ENCODE data around the gene ZNF148.
"Not testable (repeated sequence)": the region's sequence is repeated elsewhere in the genome, so short reads cannot be mapped to it uniquely, and the experiment has no call there.

Gene ZNF148

DNA sequence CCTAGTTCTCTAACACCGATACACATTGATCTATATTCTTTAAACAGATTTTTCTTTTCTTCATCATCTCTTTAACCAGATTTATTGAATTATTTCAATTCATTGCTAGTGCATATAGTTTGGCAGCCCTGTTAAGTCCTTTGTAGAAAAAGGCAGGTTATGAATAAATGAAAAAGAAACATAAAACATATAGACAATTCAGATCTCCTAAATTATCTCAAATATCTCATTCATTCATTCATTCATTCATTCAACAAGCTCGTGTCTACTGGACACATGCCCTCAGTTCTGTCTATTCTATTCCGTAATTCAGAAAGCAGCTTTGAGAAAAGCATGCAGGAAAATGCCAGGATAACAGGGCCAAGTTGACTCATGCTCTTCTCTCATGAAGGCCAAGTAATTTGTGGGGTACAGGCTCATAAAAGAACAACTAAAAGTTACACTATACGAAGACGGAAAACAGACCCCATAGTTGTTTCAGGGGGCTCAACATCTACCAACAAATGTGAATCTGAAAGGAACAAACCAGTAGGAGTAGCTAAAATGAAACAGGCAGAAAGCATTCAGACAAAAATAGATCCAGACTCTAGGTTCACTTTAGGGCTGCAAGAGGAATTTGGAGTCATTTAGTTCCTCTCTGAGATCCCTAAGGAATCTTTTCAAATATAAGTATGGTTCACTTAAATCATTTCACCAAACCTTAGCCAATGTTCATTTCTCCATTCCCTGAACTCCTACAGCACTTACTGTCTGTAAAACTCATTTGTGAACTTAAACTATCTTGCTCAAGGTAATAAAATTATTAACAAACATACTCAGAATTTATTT is 7.5 kb downstream of the ZNF148 start:
- no peak for DNase-seq

DNA sequence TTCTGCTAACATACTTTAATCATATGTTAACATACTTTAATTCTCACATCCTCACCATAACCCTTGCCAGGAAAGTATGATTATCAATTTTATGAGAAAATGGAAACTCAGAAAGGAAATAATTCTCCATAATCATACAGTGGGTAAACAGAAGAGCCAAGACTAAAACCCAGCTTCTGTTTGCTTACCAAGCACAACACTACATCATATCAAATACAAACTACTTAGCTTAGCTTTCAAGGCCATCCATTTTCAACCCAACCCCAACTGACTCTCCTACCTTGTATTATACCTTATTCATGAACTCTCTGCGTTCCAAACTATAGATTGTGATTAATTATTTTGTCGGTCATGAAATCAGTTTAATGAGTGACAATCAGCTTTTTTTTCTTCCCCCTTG is 9.0 kb downstream of the ZNF148 start:
- DNase-seq: no peak

DNA sequence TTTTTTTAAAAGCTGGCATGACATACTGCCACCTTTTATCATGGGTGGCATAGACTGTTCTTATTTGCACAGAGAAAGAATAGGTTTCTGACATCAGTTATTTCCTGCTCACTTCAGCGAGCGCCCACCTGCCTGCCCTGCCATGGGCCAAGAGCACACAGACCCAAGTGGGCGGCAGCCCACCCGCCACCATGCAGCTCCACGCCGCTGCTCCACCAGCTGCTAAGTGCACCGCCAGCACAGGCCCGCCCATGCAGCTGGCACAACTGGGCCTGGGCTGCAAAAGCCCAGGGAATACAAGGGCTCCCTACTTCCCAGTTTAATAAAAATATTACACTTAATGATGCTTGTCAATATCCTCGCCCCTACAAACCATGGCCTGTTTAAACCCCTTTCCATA is 15.4 kb downstream of the ZNF148 start:
- no peak for DNase-seq

DNA sequence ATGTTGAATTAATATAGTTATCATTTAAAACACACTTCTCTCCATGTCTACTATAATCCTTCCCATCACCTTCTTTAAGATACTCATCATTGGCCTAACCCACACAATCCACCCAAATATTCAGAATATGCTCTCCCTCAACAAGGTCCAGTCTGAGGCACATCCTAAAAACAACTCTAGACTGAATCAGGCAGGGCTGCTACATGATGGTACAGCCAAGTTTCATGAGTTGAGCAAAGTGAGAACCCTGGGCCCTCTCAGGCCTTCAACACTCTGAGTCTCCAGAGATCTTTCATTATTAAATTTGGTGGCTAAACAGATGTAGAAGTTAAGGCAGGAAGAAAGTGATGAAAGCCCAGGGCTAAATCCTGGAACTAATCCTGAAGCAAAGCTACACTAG is 16.2 kb downstream of the ZNF148 start:
- DNase-seq: no peak

DNA sequence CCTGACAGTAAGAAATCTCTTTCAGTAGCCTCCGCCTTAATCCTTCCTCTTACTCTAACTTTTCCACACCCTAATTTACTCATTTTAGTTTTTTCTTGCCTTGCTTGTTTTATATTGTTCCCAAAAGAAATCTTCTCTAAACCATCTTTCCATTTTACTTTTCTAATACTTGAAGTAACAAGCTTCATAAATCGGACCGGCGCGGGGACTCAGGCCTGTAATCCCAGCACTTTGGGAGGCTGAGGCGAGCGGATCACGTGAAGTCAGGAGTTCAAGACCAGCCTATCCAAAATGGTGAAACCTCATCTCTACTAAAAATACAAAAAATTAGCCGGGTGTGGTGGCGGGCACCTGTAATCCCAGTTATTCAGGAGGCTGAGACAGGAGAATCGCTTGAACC is 17.3 kb downstream of the ZNF148 start:
- no peak for DNase-seq

DNA sequence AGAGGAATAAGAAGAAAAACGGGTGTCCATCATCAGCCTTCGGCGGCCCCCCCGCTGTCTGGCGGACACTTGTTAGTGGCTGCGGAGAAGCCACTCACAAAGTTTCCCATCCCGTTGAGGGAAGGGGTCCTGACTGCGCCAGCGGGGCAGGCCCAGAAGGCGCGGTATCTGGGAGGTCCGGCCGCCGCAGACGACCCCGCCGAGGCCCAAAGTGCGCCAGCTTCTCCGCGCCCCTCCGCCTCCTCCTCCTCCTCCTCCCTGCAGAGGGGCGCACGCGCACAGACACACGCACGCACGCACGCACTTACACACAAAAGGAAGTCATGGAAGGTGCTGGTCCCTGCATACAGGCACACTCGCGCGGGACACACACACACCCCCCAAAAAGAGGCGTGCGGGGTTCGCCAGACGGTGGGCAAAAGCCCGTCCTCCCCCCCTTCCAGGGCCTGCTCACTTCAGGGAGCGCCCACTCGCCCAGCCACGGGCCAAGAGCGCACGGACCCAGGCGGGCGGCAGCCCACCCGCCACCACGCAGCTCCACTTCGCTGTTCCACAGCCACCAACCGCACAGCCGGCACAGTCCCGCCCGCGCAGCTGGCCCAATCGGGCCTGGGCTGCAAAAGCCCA is 18.0 kb downstream of the ZNF148 start:
- DNase-seq: no peak

DNA sequence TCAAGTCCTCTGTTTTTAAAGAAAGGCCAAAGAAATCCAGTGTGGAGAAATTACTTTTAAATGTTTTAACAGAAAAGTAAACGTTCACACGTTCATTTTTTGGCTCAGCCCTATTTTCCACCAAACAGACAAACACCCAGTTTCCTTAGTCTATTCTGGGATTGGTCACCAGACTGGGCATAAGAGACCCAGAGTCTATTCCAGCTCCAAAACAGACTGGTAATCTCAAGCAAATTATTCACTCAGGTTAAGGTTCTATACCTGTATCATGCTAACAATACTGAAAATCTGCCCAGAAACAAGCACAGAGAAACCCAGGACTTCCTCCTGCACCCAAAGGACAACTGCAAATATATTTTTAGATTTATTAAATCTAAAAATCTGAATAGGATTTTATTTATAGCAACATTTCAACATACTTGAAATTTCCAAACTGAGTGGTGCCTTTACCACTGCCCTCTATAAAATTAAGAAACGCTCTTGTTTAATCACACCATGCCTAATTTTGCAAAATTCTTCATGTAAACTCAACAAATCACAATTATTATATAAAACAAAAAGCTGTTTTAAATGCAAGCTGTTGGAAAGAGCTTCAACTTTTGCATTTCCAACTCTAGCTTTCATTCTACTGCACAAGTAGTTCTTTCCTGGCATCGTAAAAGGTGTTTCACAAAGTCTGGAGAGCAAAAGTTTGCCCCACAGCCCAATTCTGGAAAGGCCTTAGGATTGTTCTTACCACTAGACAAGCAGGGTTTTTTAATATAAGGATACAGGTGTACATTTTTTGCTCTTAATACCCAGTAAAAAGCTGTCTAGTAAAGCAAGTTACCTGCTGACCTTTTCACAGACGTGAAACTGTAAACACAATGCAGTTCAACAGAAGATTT is 18.7 kb downstream of the ZNF148 start:
- DNase-seq: no peak

DNA sequence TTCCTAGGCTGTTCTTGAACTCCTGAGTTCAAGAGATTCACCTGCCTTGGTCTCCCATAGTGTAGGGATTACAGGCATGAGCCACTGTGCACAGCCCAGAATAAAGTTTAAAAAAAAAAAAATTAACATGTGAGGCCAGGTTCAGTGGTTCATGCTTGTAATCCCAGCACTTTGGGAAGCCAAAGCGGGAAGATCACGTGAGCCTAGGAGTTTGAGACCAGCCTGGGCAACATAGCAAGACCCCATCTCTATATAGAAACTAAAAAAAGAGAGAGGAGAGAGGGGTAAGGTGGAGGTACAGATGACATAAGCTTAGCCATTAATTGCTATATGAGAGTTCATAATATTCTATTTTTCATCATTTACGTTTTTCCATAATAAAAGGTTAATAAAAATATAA is 21.5 kb downstream of the ZNF148 start:
- no peak for DNase-seq

DNA sequence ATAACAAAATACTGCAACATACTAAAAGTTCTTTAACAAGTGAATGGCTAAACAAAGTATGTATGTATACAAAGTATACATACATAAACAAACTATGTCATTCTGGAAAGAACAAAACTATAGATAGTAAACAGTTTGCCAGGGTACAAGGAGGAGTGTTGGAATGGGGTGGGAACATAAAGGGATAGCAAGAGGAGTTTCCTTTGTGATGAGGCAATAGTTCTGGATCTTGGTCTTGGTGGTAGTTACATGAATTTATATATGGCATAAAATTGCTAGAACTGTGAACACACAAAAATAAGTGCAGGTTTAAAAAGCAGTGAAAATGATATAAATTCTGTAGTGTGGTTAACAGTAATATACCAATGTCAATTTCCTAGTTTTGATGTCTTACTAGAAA is 22.0 kb downstream of the ZNF148 start:
- DNase-seq: no peak

DNA sequence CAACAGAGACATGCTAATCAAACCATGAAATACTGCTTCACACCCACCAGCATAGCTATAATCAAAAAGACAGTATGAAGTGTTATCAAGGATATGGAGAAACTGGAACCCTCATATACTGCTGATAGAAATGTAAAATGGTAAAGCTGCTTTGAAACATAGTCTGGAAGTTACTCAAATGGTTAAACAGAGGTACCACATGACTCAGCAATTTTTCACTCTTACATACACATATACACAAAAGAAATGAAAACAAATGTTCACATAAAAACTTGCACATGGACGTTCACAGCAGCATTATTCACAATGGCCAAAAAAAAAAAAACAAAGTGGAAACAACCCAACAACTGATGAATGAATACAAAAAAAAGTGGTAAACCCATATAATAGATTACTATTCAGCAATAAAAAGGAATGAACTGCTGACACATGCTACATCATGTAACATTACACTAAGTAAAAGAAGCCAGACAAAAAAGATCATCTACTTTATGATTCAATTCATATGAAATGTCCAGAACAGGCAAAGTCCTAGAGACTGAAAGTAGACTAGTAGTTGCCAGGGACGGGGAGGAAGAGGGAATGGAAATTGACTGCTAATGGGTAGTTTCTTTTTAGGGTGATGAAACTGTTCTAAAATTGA is 23.2 kb downstream of the ZNF148 start:
- no peak for DNase-seq

DNA sequence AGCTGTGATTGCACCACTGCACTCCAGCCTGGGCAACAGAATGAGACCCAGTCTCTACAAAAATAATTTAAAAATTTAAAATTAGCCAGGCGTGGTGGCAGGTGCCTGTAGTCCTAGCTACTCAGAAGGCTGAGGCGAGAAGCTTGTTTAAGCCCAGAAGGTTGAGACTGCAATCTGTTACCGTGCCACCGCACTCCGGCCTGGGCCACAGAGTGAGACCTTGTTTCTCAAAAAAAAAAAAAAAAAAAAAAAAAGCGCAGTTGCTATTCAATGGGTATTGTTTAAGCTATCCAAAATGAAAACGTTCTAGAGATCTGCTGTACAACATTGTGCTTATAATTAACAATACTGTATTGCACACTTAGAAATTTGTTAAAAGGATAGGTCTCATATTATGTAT is 24.0 kb downstream of the ZNF148 start:
- no peak for DNase-seq

DNA sequence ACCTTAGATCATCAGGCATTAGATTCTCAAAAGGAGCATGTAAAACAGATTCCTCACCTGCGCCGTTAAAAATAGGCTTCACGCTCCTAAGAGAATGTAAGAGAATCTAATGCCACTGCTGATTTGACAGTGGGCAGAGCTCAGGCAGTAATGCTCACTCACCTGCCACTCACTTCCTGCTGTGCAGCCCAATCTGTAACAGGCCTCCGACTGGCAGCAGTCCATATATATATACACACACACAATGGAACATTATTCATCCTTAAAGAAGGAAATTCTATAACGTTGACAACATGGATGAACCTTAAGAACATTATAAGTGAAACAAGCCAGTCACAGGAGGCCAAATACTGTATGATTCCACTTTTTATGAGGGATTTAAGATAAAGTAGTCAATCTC is 24.5 kb downstream of the ZNF148 start:
- DNase-seq: no peak

DNA sequence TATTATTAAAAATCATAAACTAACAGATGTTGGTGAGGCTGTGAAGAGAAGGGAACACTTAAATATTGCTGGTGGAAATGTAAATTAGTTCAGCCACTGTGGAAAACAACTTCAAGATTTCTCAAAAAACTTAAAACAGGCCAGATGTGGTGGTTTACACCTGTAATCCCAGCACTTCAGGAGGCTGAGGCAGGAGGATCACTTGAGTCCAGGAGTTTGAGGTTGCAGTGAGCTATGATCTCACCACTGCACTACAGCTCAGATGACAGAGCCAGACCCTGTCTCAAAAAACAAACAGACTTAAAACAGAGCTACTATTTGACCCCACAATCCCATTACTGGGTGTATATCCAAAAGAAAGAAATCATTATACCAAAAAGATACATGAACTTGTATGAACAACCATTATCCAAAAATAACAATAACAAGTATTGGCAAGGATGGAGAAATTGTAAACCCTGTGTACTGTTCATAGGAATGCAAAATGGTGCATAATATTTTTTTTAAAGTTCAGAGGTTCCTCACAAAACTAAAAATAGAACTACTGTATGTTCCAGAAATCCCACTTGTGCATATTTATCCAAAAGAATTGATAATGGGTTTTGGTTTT is 25.5 kb downstream of the ZNF148 start:
- DNase-seq: no peak

DNA sequence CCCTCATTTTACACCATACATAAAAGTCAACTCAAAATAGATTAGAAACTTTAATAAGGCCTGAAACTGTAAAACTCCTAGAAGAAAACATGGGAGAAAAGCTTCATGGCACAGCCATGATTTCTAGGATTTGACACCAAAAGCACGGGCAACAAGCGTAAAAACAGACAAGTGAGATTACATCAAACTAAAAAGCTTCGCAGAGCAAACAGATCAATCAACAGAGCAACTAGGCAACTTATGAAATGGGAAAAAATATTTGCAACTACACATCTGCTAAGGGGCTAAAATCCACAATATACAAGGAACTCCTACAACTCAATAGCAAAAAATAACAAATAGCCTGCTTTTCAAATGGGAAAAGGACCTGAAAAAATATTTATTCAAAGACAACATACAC is 26.1 kb downstream of the ZNF148 start:
- DNase-seq: no peak

DNA sequence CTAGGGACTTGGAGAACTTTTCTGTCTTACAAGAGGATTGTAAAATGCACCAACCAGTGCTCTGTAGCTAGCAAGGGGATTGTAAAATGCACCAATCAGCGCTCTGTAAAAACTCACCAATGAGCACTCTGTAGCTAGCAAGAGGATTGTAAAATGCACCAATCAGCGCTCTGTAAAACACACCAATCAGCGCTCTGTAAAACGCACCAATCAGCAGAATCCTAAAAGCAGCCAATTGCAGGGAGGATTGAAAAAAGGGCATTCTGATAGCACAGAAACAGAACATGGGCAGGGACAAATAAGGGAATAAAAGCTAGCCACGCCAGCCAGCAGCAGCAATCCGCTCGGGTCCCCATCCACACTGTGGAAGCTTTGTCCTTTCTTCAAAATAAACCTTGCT is 31.8 kb downstream of the ZNF148 start:
- DNase-seq: not testable (repeated sequence)

DNA sequence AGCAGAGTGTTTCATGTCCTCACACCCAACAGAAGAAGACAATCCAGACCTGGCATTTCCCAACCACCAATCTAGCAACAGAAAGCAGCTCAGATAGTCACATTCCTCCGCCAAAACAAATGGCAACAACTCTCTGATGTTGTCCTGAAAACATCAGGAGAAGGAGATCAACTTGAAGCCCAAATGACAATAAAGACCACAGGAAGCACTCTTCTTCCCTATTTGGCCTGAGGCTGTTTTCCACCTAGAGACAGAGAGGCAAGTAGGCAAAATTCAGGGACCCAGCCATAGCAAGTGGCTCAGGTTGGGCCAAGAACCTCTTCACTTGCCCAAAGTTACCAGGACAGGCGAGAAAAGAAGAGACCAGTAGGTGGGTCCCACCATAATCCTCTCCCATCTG is 35.0 kb downstream of the ZNF148 start:
- DNase-seq: no peak

DNA sequence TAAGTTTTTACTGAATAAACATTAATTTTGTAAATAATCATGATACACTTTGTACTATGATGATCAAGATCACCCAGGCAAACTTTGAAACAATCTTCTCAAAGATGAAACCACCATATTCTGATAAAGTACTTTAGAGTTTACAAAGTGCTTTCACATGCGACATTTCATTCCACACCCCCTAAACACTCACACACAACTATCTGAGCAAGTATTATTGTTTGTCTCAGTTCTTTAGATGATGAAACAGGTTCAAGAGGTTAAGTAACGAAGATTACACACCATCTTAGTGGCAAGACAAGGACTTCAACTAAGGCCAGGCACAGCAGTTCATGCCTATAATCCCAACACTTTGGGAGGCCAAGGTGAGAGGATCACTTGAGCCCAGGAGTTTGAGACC is 37.6 kb downstream of the ZNF148 start:
- DNase-seq: no peak

DNA sequence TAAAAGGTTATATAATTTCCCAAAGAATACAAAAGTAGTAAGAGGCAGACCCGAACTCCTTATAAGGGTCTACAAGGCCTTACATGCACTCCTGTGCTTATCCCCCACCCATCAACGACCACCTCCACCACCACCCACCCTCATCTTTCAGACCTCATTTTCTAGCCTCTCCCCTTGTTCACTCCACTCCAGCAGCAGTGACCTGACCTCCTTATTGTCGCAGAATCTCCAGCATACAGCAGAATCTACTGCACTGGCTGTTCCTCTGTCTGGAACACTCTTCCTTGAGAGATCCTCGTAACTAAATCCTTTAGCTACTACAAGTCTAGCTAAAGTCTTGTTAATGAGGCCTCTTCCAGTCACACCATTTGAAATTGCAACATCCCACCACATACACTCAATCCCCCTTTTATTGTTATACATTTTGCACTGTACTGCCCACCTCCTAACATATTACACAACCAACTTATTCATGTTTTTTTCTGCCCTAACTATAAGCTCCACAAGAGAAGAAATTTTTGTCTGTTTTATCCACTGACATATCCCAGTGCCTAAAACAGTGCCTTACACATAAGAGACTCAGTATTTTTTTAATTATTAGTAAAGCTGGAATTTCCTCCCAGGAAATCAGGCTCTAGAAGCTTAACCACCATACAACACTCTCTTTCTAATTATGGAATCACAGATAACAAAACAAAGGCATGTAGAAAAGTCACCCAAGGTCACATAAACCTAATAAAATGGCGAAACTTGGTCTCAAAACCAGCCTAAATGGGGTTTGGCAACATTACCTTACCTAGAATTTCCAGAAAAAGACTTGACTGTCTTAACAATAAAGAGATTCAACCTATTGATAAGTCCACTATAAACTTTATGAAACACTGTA is 40.2 kb downstream of the ZNF148 start:
- no peak for DNase-seq

DNA sequence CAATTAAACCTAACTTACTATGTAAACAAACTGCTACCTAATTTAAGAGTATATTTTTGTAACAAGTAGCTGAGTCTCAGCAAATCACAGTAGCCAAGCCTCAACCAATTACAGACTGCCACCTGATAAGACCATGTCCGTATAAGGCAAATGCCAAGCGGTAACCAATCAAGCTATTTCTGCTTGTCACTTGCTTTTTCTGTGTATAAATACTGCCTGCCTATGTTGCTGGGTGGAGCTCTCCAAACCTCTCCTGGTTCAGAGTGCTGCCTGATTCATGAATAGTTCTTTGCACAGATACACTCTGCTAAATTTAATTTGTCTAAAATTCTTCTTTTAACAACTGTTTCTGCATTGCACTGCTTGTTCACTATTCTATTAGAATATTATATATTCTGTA is 42.6 kb downstream of the ZNF148 start:
- no peak for DNase-seq

DNA sequence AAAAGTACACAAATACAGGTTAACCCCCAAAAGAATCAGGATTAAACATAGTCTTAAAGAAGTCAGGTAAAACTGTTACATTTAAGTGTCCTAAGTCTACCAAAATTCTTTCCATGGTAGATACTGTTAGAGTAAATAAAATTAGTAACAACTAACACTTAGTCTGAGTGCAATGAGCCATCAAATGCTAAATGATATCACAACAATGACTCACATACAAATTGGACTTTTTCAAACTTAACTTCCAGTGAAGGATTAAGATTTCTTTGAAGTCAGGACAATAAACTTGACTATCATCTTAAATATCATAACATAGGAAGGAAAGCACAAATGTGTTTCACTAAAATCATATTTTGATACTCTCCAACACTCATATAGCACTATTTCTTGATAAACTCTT is 43.9 kb downstream of the ZNF148 start:
- no peak for DNase-seq

DNA sequence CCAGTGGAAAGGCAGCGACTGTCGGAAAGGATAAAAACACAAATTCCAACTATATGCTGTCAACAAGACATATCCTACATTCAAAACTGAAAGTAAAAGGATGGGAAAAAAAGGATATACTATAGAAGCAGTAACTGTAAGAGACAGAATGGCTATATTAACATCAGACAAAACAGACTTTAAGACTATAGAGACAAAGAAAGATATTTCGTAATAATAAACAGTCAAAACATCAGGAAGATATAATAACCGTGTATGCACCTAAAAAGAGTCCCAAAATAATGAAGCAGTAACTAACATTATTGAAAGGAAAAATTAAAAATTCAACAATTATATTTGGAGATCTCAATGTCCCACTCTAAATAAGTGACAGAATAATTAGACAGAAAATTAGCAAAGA is 48.2 kb downstream of the ZNF148 start:
- no peak for DNase-seq

DNA sequence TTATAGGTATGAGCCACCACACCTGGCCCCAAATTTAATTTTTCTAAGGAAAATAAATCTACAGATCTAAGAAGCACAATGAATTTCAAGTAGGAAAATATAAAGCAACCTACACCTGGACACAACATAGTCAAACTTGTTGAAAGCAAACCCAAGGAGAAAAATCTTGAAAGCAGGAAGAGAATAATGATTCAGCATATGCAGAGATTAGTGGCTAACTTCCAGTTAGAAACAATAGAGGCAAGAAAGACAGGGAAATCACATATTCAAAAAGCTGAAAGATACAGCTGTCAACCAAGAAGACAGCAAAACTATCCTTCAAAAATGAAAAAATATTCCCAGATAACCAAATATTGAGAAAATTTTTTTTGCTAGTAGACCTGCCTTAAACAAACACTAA is 49.4 kb downstream of the ZNF148 start:
- no peak for DNase-seq
